CD4-positive, alpha-beta T cell (primary cell): ENCODE measurements around the gene ODC1. TPM values are rescaled to one million over a fixed set of nuclear protein-coding genes. Genes with fewer than 3 reads are reported as not detected.

Experiments used
- ATAC-seq: fragments of 200-7000 bp; cut with Tn5 transposase; one replicate; pipeline ENCODE4 v1.10.0; 2022; ENCODE audit warnings: mild to moderate bottlenecking; ENCODE audit not compliant: poor library complexity
- CTCF ChIA-PET: fragments of 350-600 bp; sonication (Branson Sonifier 250); formaldehyde crosslinking; loops from one replicate; lab custom pipeline; 2021; ENCODE audit warnings: antibody characterized with exemption, inconsistent platforms; lab: Charles Lee
- POLR2A ChIA-PET: fragments of 350-600 bp; sonication (Branson Sonifier 250); formaldehyde crosslinking; loops from one replicate; lab custom pipeline; 2021; ENCODE audit warnings: antibody characterized with exemption, inconsistent platforms; lab: Charles Lee
- DNase-seq, 14 experiments: peaks; one replicate each; pipeline ENCODE4 v3.0.0-alpha.2; 2013 to 2020; ENCODE audit warnings: mixed read lengths in 2 of 14
- H3K27ac ChIP-seq, 2 donors: one replicate each; pipeline versions ENCODE4 v1.5.1 to v1.7.0; 2013; ENCODE audit warnings: low read length in 2 of 2, low read depth in 1 of 2, mild to moderate bottlenecking in 1 of 2
- H3K27me3 ChIP-seq, 2 experiments: 1 replicate in 1 of 2; 2 replicates in 1 of 2; pipeline versions ENCODE4 v1.6.1 to v1.7.0; 2013; ENCODE audit warnings: low read length in 2 of 2, control low read depth in 1 of 2, mild to moderate bottlenecking in 1 of 2, moderate library complexity in 1 of 2; ENCODE audit not compliant: insufficient read depth in 2 of 2, control insufficient read depth in 1 of 2
- H3K36me3 ChIP-seq: one replicate; pipeline ENCODE4 v1.6.1; 2013; ENCODE audit warnings: low read length, control low read depth; ENCODE audit not compliant: insufficient read depth
- H3K4me1 ChIP-seq: one replicate; pipeline ENCODE4 v1.6.1; 2013; ENCODE audit warnings: low read length, control low read depth; ENCODE audit not compliant: insufficient read depth
- H3K4me3 ChIP-seq: one replicate; pipeline ENCODE4 v1.5.1; 2013; ENCODE audit warnings: mild to moderate bottlenecking, low read length, moderate library complexity
- H3K9me3 ChIP-seq, 2 experiments: 1 replicate in 1 of 2; 2 replicates in 1 of 2; pipeline versions ENCODE4 v1.6.1 to v1.7.0; 2013; ENCODE audit warnings: low read length in 2 of 2, mild to moderate bottlenecking in 2 of 2, control low read depth in 1 of 2, moderate library complexity in 1 of 2; ENCODE audit not compliant: control insufficient read depth in 1 of 2, insufficient read depth in 1 of 2
- H3K27ac Mint-ChIP-seq: one replicate; pipeline ENCODE4 v1.8.0; 2020; ENCODE audit warnings: mixed read lengths
- H3K27me3 Mint-ChIP-seq: one replicate; pipeline ENCODE4 v1.8.0; 2021; ENCODE audit warnings: mixed read lengths
- H3K36me3 Mint-ChIP-seq: one replicate; pipeline ENCODE4 v1.8.0; 2021; ENCODE audit warnings: low read depth, mixed read lengths
- H3K4me1 Mint-ChIP-seq: one replicate; pipeline ENCODE4 v1.8.0; 2021; ENCODE audit warnings: low read depth, mixed read lengths
- H3K4me3 Mint-ChIP-seq: one replicate; pipeline ENCODE4 v1.8.0; 2020; ENCODE audit warnings: mild to moderate bottlenecking, mixed read lengths
- H3K9me3 Mint-ChIP-seq: one replicate; pipeline ENCODE4 v1.8.0; 2020; ENCODE audit warnings: mixed read lengths
- intact Hi-C, 2 experiments: fragments of 100-400 bp; cut with DNase I in 1 of 2; cut with micrococcal nuclease in 1 of 2; formaldehyde crosslinking; loops; one replicate each; pipeline versions ENCODE4 v1.15.1 to v1.9.0; 2023 to 2025; cut with DNase I, micrococcal nuclease
- total RNA-seq, 174 experiments: library from RNA in 2 of 174; stranded (reverse) in 2 of 174; gene quantifications; one replicate each; pipeline ENCODE4 v1.2.3 and lab custom pipeline; 2021 to 2026
- TF ChIP-seq, protein P1 (sequence below): fragments of 200-600 bp; IDR thresholded peaks from one replicate; pipeline ENCODE4 v1.8.0; 2022; ENCODE audit warnings: antibody characterized with exemption, mild to moderate bottlenecking

ODC1 gene
- total RNA-seq, 2 experiments from 2014 or later = 162 to 164 TPM

DNA sequence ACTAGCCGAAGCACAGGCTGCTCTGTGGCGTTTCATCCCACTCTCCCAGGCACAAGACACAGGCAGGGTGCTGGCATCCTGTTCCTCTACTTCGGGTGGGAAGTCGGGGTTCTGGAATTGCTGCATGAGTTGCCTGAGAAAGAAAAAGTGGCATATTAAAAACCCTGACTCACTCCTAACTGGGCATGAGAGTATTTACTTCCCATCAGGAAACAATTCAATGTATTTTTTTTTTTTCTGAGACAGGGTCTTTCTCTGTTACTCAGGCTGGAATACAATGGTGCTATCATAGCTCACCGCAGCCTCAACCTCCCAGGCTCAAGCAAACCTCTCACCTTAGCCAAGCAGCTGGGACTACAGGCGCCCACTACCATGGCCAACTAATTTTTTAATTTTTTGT, 7.4 kb downstream of the ODC1 start:
- Mint-ChIP-seq H3K36me3 (peaks cover 67% of the 10 kb centered on the region), H3K27ac (no peak overlapping the region), H3K9me3 (no peaks in the 10 kb centered on the region), H3K27me3 (no peaks in the 10 kb centered on the region), H3K4me3 (no peak overlapping the region), H3K4me1 (peaks cover 6% of the 10 kb centered on the region)
- intact Hi-C loops = loop anchor here (10.0 kb wide), 2 partner anchors 486 to 626 kb away; partner anchors contain the start of gene GRHL1 (in 1 of the 2)
- CTCF ChIA-PET = no interaction called here
- TF ChIP-seq, protein P1, sequence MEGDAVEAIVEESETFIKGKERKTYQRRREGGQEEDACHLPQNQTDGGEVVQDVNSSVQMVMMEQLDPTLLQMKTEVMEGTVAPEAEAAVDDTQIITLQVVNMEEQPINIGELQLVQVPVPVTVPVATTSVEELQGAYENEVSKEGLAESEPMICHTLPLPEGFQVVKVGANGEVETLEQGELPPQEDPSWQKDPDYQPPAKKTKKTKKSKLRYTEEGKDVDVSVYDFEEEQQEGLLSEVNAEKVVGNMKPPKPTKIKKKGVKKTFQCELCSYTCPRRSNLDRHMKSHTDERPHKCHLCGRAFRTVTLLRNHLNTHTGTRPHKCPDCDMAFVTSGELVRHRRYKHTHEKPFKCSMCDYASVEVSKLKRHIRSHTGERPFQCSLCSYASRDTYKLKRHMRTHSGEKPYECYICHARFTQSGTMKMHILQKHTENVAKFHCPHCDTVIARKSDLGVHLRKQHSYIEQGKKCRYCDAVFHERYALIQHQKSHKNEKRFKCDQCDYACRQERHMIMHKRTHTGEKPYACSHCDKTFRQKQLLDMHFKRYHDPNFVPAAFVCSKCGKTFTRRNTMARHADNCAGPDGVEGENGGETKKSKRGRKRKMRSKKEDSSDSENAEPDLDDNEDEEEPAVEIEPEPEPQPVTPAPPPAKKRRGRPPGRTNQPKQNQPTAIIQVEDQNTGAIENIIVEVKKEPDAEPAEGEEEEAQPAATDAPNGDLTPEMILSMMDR = no peak
- no peak overlapping the region for H3K27ac ChIP-seq
- DNase-seq = no peak
- peaks cover 8% of the 10 kb centered on the region for H3K4me1 ChIP-seq
- H3K4me3 ChIP-seq = no peak overlapping the region
- ATAC-seq = no peak
- POLR2A ChIA-PET = no interaction called here
- no peaks in the 10 kb centered on the region for H3K9me3 ChIP-seq
- H3K27me3 ChIP-seq = no peaks in the 10 kb centered on the region
- peaks cover 58% of the 10 kb centered on the region for H3K36me3 ChIP-seq

DNA sequence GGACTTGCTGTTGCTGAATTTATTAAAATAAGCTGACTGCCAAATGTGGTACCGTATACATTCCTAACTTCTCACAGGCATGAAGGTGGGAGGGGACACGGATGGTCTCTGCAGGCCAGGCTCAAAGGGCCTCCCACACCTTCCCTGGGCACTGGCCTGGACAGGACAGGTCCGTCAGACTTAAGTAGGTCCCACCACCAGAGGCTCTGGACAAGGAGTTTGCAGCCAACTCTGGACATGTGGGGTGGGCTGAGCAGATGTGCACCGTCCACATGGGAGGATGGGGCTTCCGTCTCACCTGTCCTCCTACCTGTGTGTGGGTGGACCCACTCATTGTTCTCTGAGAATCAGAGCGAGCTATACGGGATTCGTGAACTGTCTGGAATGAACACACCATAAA, 8.2 kb downstream of the ODC1 start:
- Histone ChIP-seq H3K4me3 (no peak overlapping the region), H3K36me3 (peaks cover 58% of the 10 kb centered on the region), H3K4me1 (peaks cover 3% of the 10 kb centered on the region), H3K27me3 (no peaks in the 10 kb centered on the region), H3K9me3 (no peaks in the 10 kb centered on the region), H3K27ac (no peak overlapping the region)
- intact Hi-C loops = loop anchor here (2.0 to 10.0 kb wide), 6 partner anchors 227 to 628 kb away; partner anchors contain the start of gene GRHL1 (in 1 of the 2)
- ChIA-PET POLR2A (interaction anchor here (6.9 kb wide), 1 partner anchor 8 kb away, joined by 44 read pairs; the partner anchor contains the start of gene ODC1), CTCF (interaction anchor here (2.2 kb wide), 1 partner anchor 367 kb away, joined by 8 read pairs; no protein-coding TSS in a partner anchor)
- Mint-ChIP-seq H3K27me3 (no peaks in the 10 kb centered on the region), H3K27ac (no peak overlapping the region), H3K9me3 (no peaks in the 10 kb centered on the region), H3K4me1 (peaks cover 5% of the 10 kb centered on the region), H3K36me3 (peaks cover 64% of the 10 kb centered on the region), H3K4me3 (no peak overlapping the region)
- no peak for ATAC-seq
- TF ChIP-seq, protein P1 = no peak
- DNase-seq = no peak

DNA sequence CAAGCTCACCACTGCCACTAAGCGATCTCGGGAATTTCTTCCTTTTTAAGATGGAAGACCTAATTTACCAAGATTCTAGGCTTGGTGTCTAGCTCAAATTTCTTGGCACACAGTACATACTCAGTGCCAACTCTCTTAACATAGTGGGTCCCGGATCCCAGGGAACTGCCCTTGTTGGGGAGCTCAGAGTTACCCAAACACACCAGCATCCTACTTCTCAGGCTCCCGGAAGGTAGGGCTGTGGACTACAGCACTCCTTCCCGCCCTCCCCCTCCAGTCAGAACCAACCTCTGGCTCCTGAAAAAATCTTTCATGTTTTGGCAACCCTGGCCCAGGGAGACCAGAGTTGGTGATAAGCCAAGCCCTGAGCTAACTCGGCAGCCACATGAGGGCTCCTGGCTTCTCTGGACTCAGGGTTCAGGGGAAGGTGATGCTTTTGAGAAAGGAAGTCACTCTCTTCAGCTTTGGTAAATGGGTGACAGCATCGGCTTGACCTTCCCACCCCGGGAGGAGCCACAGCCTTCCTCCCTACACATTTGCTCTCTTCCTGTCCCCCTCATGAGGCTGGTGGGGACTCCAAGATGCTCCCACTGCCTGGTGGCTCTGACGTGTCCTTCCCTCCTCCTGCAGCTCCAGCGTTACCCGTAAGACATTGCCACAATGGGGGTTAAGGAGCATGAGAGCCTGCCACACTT, 8.8 kb downstream of the ODC1 start:
- no peak for DNase-seq
- no peaks in the 10 kb centered on the region for H3K27me3 ChIP-seq

More for the DNA sequence above, 8.8 kb downstream of the ODC1 start:
- no peaks in the 10 kb centered on the region for H3K9me3 ChIP-seq
- ChIA-PET CTCF (interaction anchor here (2.2 kb wide), 1 partner anchor 367 kb away, joined by 8 read pairs; no protein-coding TSS in a partner anchor), POLR2A (interaction anchor here (0.7 to 6.9 kb wide), 2 partner anchors 9 to 140 kb away, joined by 3 to 44 read pairs; partner anchors contain the start of gene ODC1)
- H3K4me1 ChIP-seq = peaks cover 6% of the 10 kb centered on the region
- peaks cover 53% of the 10 kb centered on the region for H3K36me3 ChIP-seq
- no peak for ATAC-seq
- no peak overlapping the region for H3K4me3 Mint-ChIP-seq
- no peak overlapping the region for H3K27ac Mint-ChIP-seq
- peaks cover 58% of the 10 kb centered on the region for H3K36me3 Mint-ChIP-seq
- no peaks in the 10 kb centered on the region for H3K27me3 Mint-ChIP-seq
- intact Hi-C loops = loop anchor here (2.0 to 10.0 kb wide), 4 partner anchors 227 to 627 kb away; no protein-coding TSS in a partner anchor
- H3K4me1 Mint-ChIP-seq = peaks cover under 1% of the 10 kb centered on the region
- TF ChIP-seq, protein P1 = no peak
- H3K9me3 Mint-ChIP-seq = no peaks in the 10 kb centered on the region
- H3K4me3 ChIP-seq = no peak overlapping the region
- H3K27ac ChIP-seq = no peak overlapping the region
